ENCODE results near the gene TMUB1.

The TMUB1 gene

GRCh38 chr7:151104411-151105235, 21.3 kb upstream of the TMUB1 start:
- no peak for DNase-seq (ENCODE audit: extremely low read depth in 1 of 2, low read depth in 1 of 2)

- DNase-seq (ENCODE audit: extremely low read depth in 1 of 2, low read depth in 1 of 2) = no peak
Measured at GRCh38 chr7:151103973-151104372, 20.7 kb upstream of the TMUB1 start.

GRCh38 chr7:151102991-151103390, 19.7 kb upstream of the TMUB1 start:
- no peak for DNase-seq (ENCODE audit: extremely low read depth in 1 of 2, low read depth in 1 of 2)

GRCh38 chr7:151101621-151102396, 18.5 kb upstream of the TMUB1 start:
- DNase-seq (ENCODE audit: extremely low read depth in 1 of 2, low read depth in 1 of 2) = no peak

GRCh38 chr7:151100921-151101320, 17.6 kb upstream of the TMUB1 start:
- no peak for DNase-seq (ENCODE audit: extremely low read depth in 1 of 2, low read depth in 1 of 2)

GRCh38 chr7:151099486-151100211, 16.4 kb upstream of the TMUB1 start:
- no peak for DNase-seq (ENCODE audit: extremely low read depth in 1 of 2, low read depth in 1 of 2)

- no peak for DNase-seq (ENCODE audit: extremely low read depth in 1 of 2, low read depth in 1 of 2)
Measured at GRCh38 chr7:151095828-151096475, 12.7 kb upstream of the TMUB1 start.

- no peak for DNase-seq (ENCODE audit: extremely low read depth in 1 of 2, low read depth in 1 of 2)
Measured at GRCh38 chr7:151095123-151095797, 12.0 kb upstream of the TMUB1 start.

GRCh38 chr7:151094675-151095074, 11.4 kb upstream of the TMUB1 start:
- DNase-seq (ENCODE audit: extremely low read depth in 1 of 2, low read depth in 1 of 2) = no peak

- DNase-seq (ENCODE audit: extremely low read depth in 1 of 2, low read depth in 1 of 2) = no peak
Measured at GRCh38 chr7:151093748-151094147, 10.5 kb upstream of the TMUB1 start.

- DNase-seq (ENCODE audit: extremely low read depth in 1 of 2, low read depth in 1 of 2) = no peak
Measured at GRCh38 chr7:151091988-151092387, 8.7 kb upstream of the TMUB1 start.

GRCh38 chr7:151091431-151091830, 8.1 kb upstream of the TMUB1 start:
- no peak for DNase-seq (ENCODE audit: extremely low read depth in 1 of 2, low read depth in 1 of 2)

- DNase-seq (ENCODE audit: extremely low read depth in 1 of 2, low read depth in 1 of 2) = no peak
Measured at GRCh38 chr7:151091003-151091402, 7.7 kb upstream of the TMUB1 start.

GRCh38 chr7:151089893-151090730, 6.8 kb upstream of the TMUB1 start:
- DNase-seq (ENCODE audit: extremely low read depth in 1 of 2, low read depth in 1 of 2) = no peak

GRCh38 chr7:151088856-151089699, 5.8 kb upstream of the TMUB1 start:
- no peak for DNase-seq (ENCODE audit: extremely low read depth in 1 of 2, low read depth in 1 of 2)

GRCh38 chr7:151088019-151088855, 4.9 kb upstream of the TMUB1 start:
- DNase-seq (ENCODE audit: extremely low read depth in 1 of 2, low read depth in 1 of 2) = no peak

GRCh38 chr7:151087245-151088018, 4.1 kb upstream of the TMUB1 start:
- no peak for DNase-seq (ENCODE audit: extremely low read depth in 1 of 2, low read depth in 1 of 2)
